B cell (primary cell): Measurements from ENCODE around the gene CPNE4. TPM values are rescaled to one million over a fixed set of nuclear protein-coding genes. Genes with fewer than 3 reads are reported as not detected.

Experiments
- ATAC-seq: fragments of 200-7000 bp; cut with Tn5 transposase; one replicate; pipeline ENCODE4 v1.10.0; 2021; ENCODE audit warnings: low read depth, mild to moderate bottlenecking, moderate number of reproducible peaks, moderate library complexity
- CTCF ChIA-PET: fragments of 350-600 bp; sonication (Branson Sonifier 250); formaldehyde crosslinking; loops from one replicate; lab custom pipeline; 2021; ENCODE audit warnings: antibody characterized with exemption, inconsistent platforms; lab: Charles Lee
- POLR2A ChIA-PET: fragments of 350-600 bp; sonication (Branson Sonifier 250); formaldehyde crosslinking; loops from one replicate; lab custom pipeline; 2021; ENCODE audit warnings: antibody characterized with exemption; lab: Charles Lee
- DNase-seq: peaks from one replicate; pipeline ENCODE4 v3.0.0; 2013
- H2AFZ ChIP-seq: 2 replicates; pipeline ENCODE4 v1.6.1; 2012; ENCODE audit warnings: mild to moderate bottlenecking, low read depth, low read length; ENCODE audit not compliant: insufficient read depth, poor library complexity, severe bottlenecking
- H3K27ac ChIP-seq, 2 donors: 1 replicate in 1 of 2; 2 replicates in 1 of 2; pipeline ENCODE4 v1.5.1; 2012 to 2013; ENCODE audit warnings: low read length in 2 of 2, mild to moderate bottlenecking in 2 of 2, moderate library complexity in 1 of 2
- H3K27me3 ChIP-seq, 4 experiments: fragments of 200-600 bp in 1 of 4; sonication (generic) in 1 of 4; replicated peaks in 1 of 4; 1 replicate in 2 of 4; 2 replicates in 2 of 4; pipeline versions ENCODE4 v1.6.1 to v1.7.0; 2013 to 2016; ENCODE audit warnings: low read length in 3 of 4, mild to moderate bottlenecking in 2 of 4, mixed read lengths in 1 of 4, moderate library complexity in 1 of 4; ENCODE audit not compliant: insufficient read depth in 4 of 4, control insufficient read depth in 3 of 4; ENCODE audit errors: control extremely low read depth in 1 of 4
- H3K36me3 ChIP-seq, 2 experiments: replicated peaks in 1 of 2; 1 replicate in 1 of 2; 2 replicates in 1 of 2; pipeline versions ENCODE4 v1.6.1 to v1.7.1; 2013; ENCODE audit warnings: low read length in 1 of 2; ENCODE audit not compliant: insufficient read depth in 2 of 2, control insufficient read depth in 1 of 2; ENCODE audit errors: control extremely low read depth in 1 of 2, extremely low read depth in 1 of 2
- H3K4me1 ChIP-seq, 2 donors: fragments of 200-600 bp in 1 of 2; sonication (generic) in 1 of 2; 1 replicate in 1 of 2; 2 replicates in 1 of 2; pipeline versions ENCODE4 v1.5.1 to v1.6.1; 2013 to 2017; ENCODE audit warnings: low read length in 2 of 2; ENCODE audit not compliant: control insufficient read depth in 2 of 2, insufficient read depth in 2 of 2
- H3K4me2 ChIP-seq: replicated peaks from 2 replicates; pipeline ENCODE3; 2012; ENCODE audit warnings: mild to moderate bottlenecking, low read depth, low read length; ENCODE audit not compliant: poor library complexity, severe bottlenecking
- H3K4me3 ChIP-seq, 5 experiments: fragments of 200-600 bp in 1 of 5; sonication (generic) in 1 of 5; 1 replicate in 3 of 5; 2 replicates in 2 of 5; pipeline versions ENCODE4 v1.5.1 to v1.7.0; 2011 to 2016; ENCODE audit warnings: low read length in 4 of 5, mild to moderate bottlenecking in 4 of 5, low read depth in 2 of 5, control low read depth in 1 of 5, moderate library complexity in 1 of 5; ENCODE audit not compliant: insufficient read depth in 1 of 5; ENCODE audit errors: control extremely low read depth in 1 of 5, extremely low read depth in 1 of 5
- H3K79me2 ChIP-seq: fragments of 200-600 bp; sonication (generic); one replicate; pipeline ENCODE4 v1.6.0; 2016; ENCODE audit warnings: low read length; ENCODE audit not compliant: control insufficient read depth, insufficient read depth
- H3K9ac ChIP-seq: fragments of 200-600 bp; sonication (generic); 2 replicates; pipeline ENCODE4 v1.6.1; 2017; ENCODE audit warnings: mild to moderate bottlenecking, low read length, moderate library complexity
- H3K9me3 ChIP-seq, 3 donors: one replicate each; pipeline versions ENCODE4 v1.6.1 to v1.7.1; 2013; ENCODE audit warnings: low read length in 2 of 3; ENCODE audit not compliant: control insufficient read depth in 2 of 3, insufficient read depth in 1 of 3; ENCODE audit errors: control extremely low read depth in 1 of 3
- H4K20me1 ChIP-seq: 2 replicates; pipeline ENCODE4 v1.6.0; 2012; ENCODE audit warnings: mild to moderate bottlenecking, low read length; ENCODE audit not compliant: insufficient read depth, control insufficient read depth, poor library complexity, severe bottlenecking
- H3K27ac Mint-ChIP-seq: one replicate; pipeline ENCODE4 v1.8.0; 2021; ENCODE audit warnings: mixed read lengths
- H3K27me3 Mint-ChIP-seq: one replicate; pipeline ENCODE4 v1.8.0; 2021; ENCODE audit warnings: mixed read lengths
- H3K4me1 Mint-ChIP-seq: one replicate; pipeline ENCODE4 v1.8.0; 2021; ENCODE audit warnings: mixed read lengths
- H3K4me3 Mint-ChIP-seq: one replicate; pipeline ENCODE4 v1.8.0; 2021; ENCODE audit warnings: mixed read lengths
- H3K9me3 Mint-ChIP-seq: one replicate; pipeline ENCODE4 v1.8.0; 2022; ENCODE audit warnings: mixed read lengths; ENCODE audit not compliant: insufficient read depth
- EZH2 ChIP-seq: IDR thresholded peaks from 2 replicates; pipeline ENCODE4 v1.6.1; 2012; ENCODE audit warnings: borderline replicate concordance, low read depth, mild to moderate bottlenecking, moderate library complexity, low read length; ENCODE audit not compliant: insufficient read depth, poor library complexity, severe bottlenecking
- WGBS: methylation state at CpG from one replicate; pipeline ENCODE4 v1.1.5; 2013; ENCODE audit warnings: missing lambda C conversion rate; ENCODE audit not compliant: insufficient coverage; 5-methylcytosine and 5-hydroxymethylcytosine counted together
- intact Hi-C: fragments of 100-400 bp; cut with micrococcal nuclease; formaldehyde crosslinking; loops from one replicate; pipeline ENCODE4 v1.10.0; 2022
- polyA plus RNA-seq: library from polyadenylated mRNA; depleted of rRNA; stranded (reverse); fragments of >200 nt; gene quantifications from 2 replicates; pipeline ENCODE4 v1.2.3, GENCODE V29; 2012
- total RNA-seq, 2 donors: library from RNA; stranded (reverse); fragments of 120-200 nt in 1 of 2; gene quantifications; 1 replicate in 1 of 2; 2 replicates in 1 of 2; pipeline versions ENCODE4 v1.2.3 to v1.2.4, GENCODE V29; 2013 to 2022
- TF ChIP-seq, protein P1 (sequence below): fragments of 200-600 bp; IDR thresholded peaks from one replicate; pipeline ENCODE4 v1.8.0; 2022; ENCODE audit warnings: antibody characterized with exemption, mild to moderate bottlenecking

The CPNE4 gene
- total and polyA plus RNA-seq, 2 donors (not counting 1 experiment from before 2014, with no cell fraction given) = not detected

DNA sequence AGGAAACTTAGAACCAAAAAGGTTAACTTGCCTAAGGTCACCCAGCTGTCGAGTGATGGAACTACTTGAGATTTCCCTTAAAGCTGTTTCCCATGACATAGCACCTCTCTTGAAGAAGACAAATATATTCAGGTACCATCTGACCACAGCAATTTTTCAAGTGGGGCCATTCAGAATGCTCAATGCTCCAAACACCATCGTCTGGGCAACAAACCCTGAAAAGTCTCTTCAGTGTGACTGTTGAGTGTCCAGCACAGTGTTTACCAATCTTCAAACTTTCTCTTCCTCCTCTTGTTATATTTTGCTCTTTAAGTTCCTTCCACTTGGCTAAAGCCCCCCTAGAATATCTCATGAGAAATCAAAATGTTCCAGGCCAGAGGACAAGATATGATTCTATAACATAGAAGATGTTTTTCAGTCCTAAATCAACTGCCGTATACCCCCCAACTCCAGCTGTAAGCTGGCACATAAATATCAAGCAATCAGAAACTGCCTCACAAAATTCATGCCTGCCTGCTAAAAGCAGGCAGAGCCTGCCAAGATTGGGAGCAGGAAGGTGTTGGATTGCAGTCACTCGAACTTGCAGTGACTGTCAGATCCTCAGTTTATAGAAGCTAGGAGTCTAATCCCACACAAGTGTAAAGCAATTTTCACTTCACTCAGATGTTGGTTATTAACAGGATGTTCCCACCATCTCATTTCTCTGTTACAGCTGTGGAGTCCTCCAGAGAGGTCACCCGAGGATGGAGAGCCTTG, 301.6 kb downstream of the CPNE4 start:
- no peaks in the 10 kb centered on the region for H3K4me1 Mint-ChIP-seq
- H3K27ac Mint-ChIP-seq = no peak overlapping the region
- Histone ChIP-seq H4K20me1 (no peaks in the 10 kb centered on the region), H3K27me3 (no peaks in the 10 kb centered on the region), H3K4me2 (no peak overlapping the region), H3K36me3 (no peaks in the 10 kb centered on the region), H2AFZ (no peak overlapping the region), H3K9me3 (no peaks in the 10 kb centered on the region), H3K79me2 (no peaks in the 10 kb centered on the region), H3K9ac (no peak overlapping the region), H3K27ac (no peak overlapping the region), H3K4me3 (no peak overlapping the region), H3K4me1 (no peaks in the 10 kb centered on the region)
- POLR2A ChIA-PET = no interaction called here
- no peaks in the 10 kb centered on the region for H3K9me3 Mint-ChIP-seq
- WGBS = 83% methylated on average over 2 of the region's 5 CpGs
- intact Hi-C loops = no loop called here
- H3K4me3 Mint-ChIP-seq = no peak overlapping the region
- ATAC-seq = no peak
- DNase-seq = no peak
- H3K27me3 Mint-ChIP-seq = no peaks in the 10 kb centered on the region
- CTCF ChIA-PET = no interaction called here
- TF ChIP-seq EZH2 = no peak
- TF ChIP-seq, protein P1, sequence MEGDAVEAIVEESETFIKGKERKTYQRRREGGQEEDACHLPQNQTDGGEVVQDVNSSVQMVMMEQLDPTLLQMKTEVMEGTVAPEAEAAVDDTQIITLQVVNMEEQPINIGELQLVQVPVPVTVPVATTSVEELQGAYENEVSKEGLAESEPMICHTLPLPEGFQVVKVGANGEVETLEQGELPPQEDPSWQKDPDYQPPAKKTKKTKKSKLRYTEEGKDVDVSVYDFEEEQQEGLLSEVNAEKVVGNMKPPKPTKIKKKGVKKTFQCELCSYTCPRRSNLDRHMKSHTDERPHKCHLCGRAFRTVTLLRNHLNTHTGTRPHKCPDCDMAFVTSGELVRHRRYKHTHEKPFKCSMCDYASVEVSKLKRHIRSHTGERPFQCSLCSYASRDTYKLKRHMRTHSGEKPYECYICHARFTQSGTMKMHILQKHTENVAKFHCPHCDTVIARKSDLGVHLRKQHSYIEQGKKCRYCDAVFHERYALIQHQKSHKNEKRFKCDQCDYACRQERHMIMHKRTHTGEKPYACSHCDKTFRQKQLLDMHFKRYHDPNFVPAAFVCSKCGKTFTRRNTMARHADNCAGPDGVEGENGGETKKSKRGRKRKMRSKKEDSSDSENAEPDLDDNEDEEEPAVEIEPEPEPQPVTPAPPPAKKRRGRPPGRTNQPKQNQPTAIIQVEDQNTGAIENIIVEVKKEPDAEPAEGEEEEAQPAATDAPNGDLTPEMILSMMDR = no peak

DNA sequence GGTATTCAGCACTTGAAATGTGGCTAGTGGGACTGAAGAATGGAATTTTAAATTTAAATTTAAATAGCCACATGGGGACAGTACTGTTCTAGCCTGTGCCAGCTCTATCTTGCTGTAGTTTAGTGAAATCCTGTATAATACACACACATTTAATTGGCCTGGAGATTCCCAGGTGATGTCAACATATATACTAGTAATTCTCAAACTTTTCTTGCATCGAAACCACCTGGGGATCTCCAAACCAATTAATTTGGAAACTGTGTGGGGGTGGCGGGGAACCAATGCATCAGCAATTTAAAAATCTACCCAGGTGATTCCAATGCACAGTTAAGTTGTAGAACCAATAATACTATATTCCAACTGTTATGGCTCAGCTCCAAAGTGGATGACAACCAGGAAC, 303.1 kb downstream of the CPNE4 start:
- Histone ChIP-seq H3K36me3 (no peaks in the 10 kb centered on the region), H3K9ac (no peak overlapping the region), H3K4me2 (no peak overlapping the region), H3K79me2 (no peaks in the 10 kb centered on the region), H3K4me1 (no peaks in the 10 kb centered on the region), H3K9me3 (no peaks in the 10 kb centered on the region), H3K4me3 (no peak overlapping the region), H3K27me3 (no peaks in the 10 kb centered on the region), H2AFZ (no peak overlapping the region), H3K27ac (no peak overlapping the region), H4K20me1 (no peaks in the 10 kb centered on the region)
- TF ChIP-seq EZH2 = no peak
- TF ChIP-seq, protein P1 = no peak
- Mint-ChIP-seq H3K27me3 (no peaks in the 10 kb centered on the region), H3K4me1 (no peaks in the 10 kb centered on the region), H3K9me3 (no peaks in the 10 kb centered on the region), H3K27ac (no peak overlapping the region), H3K4me3 (no peak overlapping the region)
- intact Hi-C loops = no loop called here
- ChIA-PET POLR2A (no interaction called here), CTCF (no interaction called here)
- no peak for DNase-seq
- no peak for ATAC-seq
- 60% methylated on average over 1 of the region's 2 CpGs for WGBS
